Jurkat, Clone E6-1 (cell line): ENCODE data around the gene GPC6.
A peak's percentile ranks its signal among the peaks of the same experiment; 100 is the strongest.

ENCODE experiments used
- DNase-seq: peaks from one replicate; pipeline ENCODE4 v3.0.0-alpha.2; 2011; ENCODE audit warnings: low read depth, low spot score
- H3K4me3 ChIP-seq: 2 replicates; pipeline ENCODE4 v1.5.1; 2011; ENCODE audit warnings: mild to moderate bottlenecking, low read length, control low read depth, moderate library complexity

The GPC6 gene

DNA sequence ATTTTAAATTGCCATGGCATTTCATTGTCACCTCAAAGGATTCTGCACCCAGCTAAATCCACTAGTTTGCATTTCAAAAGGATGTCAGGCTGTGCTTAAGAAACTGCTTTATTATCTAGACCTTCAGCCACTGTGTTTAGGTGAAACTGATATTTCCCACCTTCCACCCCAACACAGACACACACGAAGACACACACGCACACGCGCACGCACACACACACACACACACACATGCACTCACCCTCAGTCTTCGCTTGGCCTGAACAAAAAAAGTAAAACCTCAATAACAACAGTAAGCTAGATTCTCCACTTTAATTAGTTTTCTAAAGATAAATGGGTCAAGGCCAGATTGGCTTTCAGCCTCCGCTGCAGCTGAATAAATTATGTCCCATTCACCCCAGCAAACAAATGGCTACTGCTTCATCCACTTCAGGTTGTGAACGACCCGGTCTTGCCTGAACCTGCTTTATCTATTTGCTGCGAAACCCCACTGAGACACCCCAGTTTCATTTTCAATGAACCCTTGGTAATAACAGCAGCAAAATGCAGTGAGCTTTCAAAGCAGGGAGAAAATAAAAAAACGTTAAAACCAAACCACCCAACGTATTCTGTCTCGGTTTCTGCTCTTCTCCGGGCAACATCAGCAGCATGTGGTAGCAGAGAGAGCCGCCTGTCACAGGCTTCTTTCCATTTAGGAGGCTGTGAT lies 1086.1 kb downstream of the GPC6 start:
- no peak overlapping the region for H3K4me3 ChIP-seq
- DNase-seq, result no peak

DNA sequence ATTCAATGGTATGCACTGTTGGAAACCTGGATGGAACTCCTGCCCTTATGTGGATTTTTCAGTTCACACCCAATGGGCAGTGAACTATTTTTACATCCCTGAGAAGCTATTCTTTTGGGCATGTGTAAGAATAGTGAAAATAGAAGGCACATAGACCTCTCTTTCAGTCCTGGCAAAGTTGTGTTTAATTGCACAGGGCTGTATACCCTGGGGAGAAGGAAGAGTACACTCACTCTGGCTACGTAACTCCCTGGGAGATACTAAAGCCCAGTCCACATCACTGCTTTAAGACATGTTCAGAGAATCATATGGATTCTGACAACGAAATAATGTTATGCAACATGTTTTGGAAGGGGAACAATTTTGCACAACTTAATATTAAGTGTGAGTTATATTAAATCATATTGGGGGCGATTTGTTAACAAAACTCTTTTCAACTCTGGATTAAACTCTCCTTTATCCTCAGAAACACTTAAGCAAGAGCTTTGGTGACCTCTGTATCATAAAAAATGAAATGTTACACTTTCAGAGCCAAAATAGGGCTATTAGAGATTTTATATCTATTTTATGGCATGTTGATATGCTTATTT lies 1086.8 kb downstream of the GPC6 start:
- H3K4me3 ChIP-seq, result no peak overlapping the region
- no peak for DNase-seq

DNA sequence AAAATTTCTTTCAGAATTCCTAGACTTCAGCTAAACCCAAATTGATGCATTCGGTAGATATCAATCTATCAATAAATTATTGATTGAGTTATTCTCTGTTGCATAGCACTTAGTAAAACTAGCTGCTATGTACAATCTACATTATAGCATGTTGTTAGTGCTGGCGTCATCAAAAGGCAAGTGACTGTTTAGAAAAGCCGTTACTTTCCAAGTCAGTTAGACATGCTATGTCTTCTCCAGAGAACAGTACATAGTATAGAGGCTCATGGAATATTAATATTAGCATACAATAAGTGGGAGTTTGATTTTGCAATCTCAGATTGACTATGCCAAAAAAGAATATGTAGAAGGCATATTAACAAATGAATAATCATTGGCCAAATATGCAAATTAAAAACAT lies 1087.3 kb downstream of the GPC6 start:
- H3K4me3 ChIP-seq, result no peak overlapping the region
- no peak for DNase-seq

DNA sequence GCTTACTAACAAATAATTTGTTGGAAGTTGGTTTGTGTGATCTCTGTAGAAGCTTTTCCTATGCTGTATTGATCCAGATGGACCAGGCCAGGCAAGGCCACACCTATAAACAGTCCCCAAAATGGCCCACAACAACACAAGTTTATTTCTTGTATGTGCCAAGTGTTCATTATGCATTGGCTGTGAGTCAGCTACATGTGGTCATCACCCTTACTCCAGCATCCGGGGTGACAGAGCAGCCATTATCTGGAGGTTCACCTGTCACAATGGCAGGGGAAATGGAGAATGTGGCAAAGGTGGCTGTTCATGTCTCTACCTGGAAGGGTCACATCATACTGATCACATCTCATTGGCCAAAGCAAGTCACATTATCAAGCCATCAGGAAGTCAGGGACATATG lies 1088.6 kb downstream of the GPC6 start:
- no peak overlapping the region for H3K4me3 ChIP-seq
- DNase-seq, result no peak

DNA sequence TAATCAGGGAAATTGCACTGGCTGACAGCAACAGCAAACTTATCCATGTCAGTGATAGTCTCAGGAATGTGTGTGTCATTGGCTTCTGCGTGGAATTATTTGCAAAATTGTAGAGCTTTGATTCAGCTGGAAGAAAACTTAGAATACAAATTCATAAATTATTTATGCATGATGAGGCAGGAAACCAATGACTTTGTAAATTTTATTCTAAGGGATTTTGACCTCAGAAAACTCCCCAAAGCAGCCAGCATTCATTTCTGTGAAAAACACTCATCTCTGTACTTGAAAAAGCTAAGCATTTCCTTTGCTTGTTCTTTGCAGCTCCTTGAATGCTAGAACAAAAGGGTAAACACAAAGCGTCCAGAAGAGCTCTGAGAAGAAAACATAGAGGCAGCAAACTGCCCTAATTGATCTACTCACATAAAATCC lies 1090.5 kb downstream of the GPC6 start:
- DNase-seq, result no peak
- no peak overlapping the region for H3K4me3 ChIP-seq

DNA sequence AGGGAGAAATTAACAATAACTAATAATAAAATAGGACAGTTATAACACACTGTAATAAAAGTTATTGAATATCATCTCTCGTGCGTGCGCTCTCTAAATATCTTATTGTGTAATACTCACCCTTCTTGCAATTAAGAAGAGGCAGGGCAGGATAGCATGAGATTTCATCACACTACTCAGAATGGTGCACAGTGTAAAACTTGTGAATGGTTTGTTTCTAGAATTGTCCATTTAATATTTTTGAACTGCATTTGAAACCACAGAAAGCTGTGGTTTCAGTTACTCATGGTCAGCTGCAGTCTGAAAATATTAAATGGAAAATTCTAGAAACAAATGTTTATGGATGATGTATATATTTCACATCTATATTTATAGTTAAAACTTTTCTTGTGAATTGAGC lies 1091.8 kb downstream of the GPC6 start:
- no peak for DNase-seq
- H3K4me3 ChIP-seq, result no peak overlapping the region

DNA sequence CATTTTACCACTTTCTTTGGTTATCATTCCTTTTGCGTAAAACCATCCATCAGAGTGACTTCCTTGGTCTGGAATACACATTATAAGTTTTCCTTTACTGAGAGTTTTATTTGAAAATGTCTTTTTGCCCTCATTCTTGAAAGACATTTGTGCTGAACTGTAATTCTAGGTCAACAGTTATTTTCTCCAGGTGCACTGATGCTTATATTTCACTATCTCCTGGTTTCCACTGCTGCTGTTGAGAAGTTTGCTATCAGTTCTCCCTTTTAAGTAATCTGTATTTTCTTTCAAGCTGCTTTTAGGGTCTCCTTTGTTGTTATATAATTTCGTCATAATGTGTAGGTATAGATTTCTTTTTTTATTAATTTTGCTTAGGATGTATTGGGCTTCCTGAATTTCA lies 1092.9 kb downstream of the GPC6 start:
- no peak overlapping the region for H3K4me3 ChIP-seq
- no peak for DNase-seq

DNA sequence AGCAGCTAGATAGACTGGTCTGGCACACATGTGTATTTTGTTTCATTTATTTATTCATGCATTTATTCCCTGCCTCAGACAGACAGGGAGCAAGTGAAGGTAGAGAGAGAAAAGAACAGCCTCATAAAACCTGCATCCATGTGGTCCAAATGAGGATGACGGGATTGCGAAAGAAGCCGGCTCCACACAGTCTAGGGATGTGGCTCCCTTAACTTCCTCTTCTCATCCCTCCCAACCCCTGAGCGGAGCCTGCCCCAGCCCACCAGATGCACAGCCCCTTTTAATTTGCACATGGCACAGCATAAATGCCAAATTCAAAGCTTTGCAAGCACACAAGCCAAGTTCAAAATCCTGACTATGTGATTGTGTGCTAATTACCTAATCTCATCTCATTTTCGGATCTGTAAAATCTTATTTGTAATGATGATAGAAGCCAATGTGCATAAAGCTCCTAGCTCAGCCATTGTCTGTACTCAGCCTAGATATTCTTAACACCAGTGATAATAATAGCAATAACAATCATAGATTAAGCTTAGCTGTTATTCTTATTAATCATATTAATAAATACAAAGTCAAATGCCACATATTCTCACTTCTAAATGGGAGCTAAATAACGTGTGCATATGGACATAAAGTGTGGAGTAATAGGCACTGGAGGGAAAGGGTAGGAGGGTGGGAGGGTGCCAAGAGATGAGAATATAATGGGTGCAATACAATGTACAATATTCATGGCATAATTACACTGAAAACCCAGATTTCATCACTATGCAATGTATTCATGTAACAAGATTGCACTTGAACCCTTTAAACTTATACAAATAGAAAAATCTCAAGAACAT lies 1096.5 kb downstream of the GPC6 start:
- DNase-seq, result no peak
- no peak overlapping the region for H3K4me3 ChIP-seq

DNA sequence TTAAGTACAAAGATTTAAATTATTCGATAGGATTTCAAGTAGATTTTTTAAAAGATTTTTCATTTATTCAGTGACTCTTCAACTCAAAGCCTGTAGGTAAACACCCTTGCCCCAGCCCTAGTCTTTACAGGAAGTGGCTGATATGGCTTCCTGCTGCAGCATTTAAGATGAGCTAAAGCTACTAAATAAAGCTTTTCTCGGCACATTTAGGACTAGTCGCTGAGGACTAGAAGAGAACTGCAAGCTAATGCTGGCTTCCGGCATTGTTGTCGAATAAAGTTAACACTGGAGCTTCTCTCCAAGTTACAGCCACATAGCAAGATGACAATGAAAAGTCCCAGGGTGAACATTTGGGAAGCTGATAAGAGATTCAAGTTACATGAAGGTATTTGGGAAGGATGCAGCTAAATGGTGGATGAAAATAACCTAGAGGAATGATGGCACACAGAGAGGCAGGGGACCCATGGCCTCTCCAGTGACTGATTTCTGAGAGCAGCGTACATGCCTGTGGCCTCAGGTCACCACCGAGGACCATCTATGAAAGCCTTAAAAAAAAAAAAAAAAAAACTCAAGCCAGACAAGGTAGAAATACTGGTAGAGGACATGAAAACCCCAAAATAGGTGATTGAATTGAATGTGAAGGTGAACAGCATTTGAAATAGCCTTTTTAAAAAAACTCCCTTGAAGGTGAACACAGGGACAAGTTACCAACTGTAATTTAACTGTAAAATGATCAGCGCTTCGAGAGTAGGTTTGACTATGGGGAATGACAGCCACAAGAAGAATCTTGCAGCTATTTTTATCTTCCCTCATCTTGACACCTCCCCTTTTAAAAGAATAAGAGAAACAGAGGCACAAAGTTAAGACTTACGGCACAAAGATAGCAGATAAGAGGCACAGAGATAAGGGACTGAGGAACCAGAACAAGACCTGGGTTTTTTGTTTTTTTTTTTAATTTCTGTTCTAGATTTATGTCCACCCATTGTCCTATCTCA lies 1097.5 kb downstream of the GPC6 start:
- peak; percentile 76 for DNase-seq
- H3K4me3 ChIP-seq, result no peak overlapping the region

DNA sequence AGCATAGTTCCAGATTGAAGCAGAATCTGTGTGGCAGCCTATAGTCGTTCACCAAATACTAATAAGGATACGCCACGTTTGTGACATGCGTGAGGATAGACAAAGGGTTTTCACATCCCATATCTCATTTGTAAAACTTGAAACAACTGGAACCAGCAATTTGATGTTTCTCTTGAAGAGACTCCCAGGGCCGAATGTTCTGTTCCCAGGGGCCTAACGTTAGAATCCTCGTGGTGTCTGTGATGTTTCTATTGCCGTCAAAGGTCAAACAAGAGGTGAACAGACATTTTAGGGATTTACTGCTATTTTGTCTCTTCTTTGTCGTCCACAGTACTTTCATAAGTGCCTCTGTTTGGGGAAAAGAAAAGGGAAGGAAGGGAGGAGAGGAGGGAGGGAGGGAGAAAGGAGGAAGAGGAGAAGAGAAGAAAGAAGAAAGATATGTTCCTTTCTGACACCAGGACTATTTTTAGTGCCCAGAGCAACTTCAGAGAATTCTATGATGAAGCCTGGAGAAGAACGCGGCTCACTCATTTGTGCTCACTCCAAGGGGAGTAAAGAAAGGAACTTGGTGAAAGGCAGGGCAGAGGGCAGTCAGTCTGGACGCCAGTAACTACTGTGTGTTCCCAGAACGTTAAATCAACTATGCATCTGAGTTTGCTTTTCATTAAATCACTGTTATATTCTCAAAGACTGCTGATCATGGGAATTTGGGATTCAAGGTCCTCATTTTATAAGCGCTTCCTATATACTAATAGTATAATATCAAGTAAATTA lies 1098.3 kb downstream of the GPC6 start:
- DNase-seq, result no peak
- no peak overlapping the region for H3K4me3 ChIP-seq

DNA sequence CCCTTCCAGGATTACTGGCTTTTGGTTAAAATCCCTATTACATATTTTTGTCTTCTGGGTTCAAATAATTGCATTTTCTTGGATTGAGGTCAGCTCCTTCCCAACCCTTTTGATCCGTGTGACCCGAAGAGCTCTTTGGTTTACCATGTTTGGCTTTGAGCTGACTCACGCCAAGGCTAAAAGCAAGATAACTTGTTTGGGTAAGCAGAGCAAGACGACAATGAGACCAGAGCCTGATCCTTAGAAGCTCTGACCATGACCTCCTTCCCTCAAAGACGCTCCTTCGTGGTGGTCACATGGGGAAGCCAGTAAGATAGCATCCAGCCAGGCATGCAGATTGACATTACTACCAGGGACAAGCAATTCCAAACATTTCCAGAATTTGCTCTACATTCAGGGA lies 1099.0 kb downstream of the GPC6 start:
- H3K4me3 ChIP-seq, result no peak overlapping the region
- DNase-seq, result no peak

DNA sequence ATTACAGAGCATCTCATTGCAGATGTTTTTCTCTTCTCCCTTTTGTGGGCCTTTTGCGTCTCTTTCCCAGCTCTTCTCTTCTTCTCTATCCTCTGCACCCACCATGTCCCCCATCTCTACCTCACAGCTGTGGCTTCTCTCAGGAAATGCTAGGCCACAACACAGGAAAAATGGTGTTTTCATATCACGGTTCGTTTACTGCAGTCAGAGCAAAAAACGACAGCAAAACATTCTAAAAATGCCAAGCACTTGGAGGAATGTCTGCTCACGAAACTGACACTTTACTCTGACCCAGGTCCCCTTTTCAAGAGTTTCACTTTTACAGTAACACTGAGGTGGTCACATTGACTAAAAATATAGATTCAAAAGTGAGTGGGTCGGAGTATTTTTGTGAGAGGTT lies 1100.7 kb downstream of the GPC6 start:
- peak; percentile 86 for DNase-seq
- peak overlapping the region; percentile 35 for H3K4me3 ChIP-seq

DNA sequence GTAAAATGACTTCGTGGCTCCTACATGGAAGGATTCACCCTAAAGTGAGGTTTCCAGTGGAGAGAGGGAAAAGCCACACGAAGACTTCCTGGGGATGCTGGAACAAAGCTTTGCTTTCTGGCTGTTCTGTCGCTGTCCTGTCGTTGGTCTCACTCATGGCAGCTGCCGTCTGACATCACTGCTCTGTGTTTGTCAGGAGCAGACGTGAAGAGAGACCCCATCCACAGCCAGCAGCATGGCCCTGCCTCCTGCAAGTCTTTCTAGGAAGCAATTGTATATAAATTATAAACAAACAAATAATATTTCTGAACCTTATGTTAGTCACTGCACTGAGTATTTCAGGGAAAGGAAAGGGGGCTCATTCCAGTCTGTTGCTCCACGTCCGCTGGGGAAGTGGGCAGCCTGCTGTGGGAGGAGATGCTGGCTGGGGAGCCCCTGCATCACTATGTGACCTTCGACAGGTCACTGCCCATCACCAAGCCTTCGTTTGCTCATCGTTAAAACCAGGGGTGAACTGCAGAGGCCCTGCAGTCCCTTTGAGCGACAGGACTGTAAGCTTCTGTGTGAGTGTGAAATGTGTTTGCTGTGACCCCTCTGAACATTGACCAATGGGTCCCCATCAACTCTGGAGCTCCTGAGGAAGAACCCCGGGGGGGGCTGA lies 1101.9 kb downstream of the GPC6 start:
- no peak for DNase-seq
- no peak overlapping the region for H3K4me3 ChIP-seq

DNA sequence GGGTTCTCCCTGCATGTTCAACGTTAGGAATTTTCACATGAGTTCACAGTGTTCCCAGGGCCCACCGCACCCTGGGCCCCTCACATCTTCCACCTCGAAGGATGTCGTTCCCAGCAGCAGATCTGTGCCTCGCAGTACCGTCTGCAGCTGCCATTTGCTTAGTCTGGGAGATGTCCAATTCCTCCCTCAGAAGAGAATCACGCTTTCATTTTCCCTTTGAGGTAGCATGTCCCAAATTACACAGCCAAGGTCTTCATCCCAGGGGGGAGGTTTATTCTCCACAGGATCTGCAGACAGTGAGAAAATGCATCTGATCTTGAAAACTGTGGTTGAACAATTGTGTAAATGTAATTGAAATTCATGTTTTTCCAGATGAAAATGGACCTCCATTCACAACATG lies 1102.7 kb downstream of the GPC6 start:
- H3K4me3 ChIP-seq, result no peak overlapping the region
- DNase-seq, result no peak

DNA sequence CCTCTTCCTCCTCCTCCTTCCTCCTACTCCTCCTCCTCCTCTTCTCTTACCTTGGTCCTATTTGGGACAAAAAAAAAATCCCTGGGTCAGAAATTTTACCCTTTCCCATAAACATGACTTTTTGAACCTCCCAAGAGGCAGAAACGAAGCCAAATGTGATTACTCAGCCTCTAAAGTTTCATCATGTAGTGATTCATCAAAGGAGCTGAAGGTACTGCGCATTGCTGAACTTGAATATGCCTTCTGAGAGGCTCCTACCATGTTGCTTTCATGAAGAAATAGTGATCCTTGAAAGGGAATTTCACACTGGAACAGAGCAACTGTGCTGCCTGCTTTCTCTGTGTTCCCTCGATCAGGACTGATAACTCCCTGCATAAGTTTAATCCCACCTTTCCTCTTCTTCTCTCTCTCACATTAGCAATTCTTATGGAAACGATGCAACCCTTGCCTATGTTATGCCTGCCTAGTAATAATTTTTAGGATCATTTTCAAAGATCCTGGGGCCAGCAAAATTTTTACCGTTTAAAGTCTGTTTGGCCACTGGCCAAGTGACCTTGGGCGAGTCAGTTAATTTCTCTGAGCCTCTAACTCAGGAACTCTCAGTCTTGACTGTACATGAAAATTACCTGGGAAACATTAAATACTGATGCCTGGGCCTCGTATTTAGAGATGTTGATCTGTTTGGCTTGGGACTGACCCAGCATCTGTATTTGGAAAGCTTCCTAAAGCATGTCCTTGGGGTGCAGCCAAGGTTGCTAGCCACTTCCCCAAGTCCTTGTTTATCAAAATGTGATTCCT lies 1103.3 kb downstream of the GPC6 start:
- no peak for DNase-seq
- H3K4me3 ChIP-seq, result no peak overlapping the region

DNA sequence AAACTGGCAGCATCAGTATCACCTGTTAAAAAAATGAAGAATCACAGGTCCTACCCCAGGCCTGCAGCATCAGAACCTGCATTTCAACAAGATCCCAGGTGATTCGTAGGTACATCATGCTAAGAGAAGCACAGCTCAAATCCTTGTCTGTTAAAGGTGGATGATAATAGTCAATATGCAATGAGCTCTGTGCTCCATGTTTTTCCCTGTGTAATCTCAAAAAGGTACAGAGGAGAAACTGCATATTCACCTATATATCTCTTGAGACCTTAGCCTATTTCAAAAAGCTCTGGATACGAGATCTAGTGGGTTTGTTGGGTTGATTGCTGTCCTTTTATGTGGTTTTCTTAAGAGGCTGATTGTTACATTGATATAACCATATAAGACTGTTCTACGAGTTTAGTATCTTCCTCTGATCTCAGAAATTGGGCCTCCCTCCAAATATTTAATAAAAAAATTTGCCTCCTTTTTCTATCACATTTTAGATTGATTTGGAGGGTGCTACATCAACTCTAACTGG lies 1104.0 kb downstream of the GPC6 start:
- no peak overlapping the region for H3K4me3 ChIP-seq
- peak; percentile 83 for DNase-seq

DNA sequence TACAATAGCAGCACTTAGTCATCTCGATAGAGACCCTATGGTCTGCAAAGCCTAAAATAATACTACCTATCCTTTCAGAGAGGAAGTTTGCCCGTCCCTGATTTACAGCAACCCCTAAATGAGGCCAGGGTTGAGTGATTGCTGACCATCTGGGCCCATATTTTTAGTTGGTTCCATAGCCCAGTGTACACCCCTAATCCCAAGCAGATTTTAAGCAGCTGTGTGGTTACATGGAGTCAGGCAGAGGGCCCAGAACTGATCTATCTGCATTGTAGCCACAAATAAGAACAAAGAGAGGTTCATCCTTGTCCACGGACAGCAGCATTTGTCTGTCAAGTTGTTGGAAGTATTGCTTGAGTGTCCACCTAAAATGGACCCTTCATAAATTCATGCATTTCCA lies 1104.7 kb downstream of the GPC6 start:
- DNase-seq, result no peak
- no peak overlapping the region for H3K4me3 ChIP-seq
